G401.6 (cell line): Measurements from ENCODE around the gene NDRG3.

ENCODE experiments used
- FAIRE-seq: peaks from 2 replicates; lab custom pipeline; 2012; peaks lifted over from hg19 to GRCh38; lab: Jason Lieb, UNC

Gene NDRG3

GRCh38 chr20:36606158-36607066 is 139.5 kb downstream of the NDRG3 start:
- FAIRE-seq = no peak

- FAIRE-seq = peak; percentile 95
Measured at GRCh38 chr20:36605399-36606157, 140.3 kb downstream of the NDRG3 start, which contains the start of gene RAB5IF. TSS of gene RAB5IF (plus strand) at chr20:36605779. CDS start at chr20:36605952, 173 bp downstream.

DNA sequence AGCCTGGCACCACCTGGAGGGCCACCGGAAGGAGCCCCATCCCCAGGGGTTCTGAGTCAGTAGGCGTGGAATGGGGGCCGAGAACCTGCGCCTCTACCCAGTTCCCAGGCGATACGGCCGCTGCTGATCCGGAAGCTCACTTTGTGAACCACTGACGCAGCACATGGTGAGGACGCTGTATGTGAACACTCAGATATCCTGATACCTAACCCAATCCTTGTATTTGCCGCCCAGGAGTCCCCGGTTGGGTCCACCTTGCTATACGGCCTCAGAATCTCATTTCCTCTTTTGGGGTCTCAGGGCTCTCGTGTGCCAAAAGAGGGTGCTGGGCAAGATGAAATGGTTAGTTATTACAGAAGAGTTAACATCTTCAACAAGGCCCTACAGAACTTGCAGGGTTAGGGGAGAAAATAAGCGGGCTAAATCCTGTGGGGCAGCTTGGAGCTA is 140.9 kb downstream of the NDRG3 start:
- no peak for FAIRE-seq
